Skeletal muscle cell (primary cell): ENCODE measurements around the gene ZNF430.
"Not testable (repeated sequence)": the region's sequence is repeated elsewhere in the genome, so short reads cannot be mapped to it uniquely, and the experiment has no call there.

ENCODE experiments used
- DNase-seq: peaks from one replicate; pipeline ENCODE4 v3.0.0-alpha.2; 2010; ENCODE audit warnings: low read depth
- H3K4me3 ChIP-seq: 2 replicates; pipeline ENCODE4 v1.5.1; 2011; ENCODE audit warnings: low read depth, mild to moderate bottlenecking, control low read depth, low read length, moderate library complexity

Gene ZNF430

DNA sequence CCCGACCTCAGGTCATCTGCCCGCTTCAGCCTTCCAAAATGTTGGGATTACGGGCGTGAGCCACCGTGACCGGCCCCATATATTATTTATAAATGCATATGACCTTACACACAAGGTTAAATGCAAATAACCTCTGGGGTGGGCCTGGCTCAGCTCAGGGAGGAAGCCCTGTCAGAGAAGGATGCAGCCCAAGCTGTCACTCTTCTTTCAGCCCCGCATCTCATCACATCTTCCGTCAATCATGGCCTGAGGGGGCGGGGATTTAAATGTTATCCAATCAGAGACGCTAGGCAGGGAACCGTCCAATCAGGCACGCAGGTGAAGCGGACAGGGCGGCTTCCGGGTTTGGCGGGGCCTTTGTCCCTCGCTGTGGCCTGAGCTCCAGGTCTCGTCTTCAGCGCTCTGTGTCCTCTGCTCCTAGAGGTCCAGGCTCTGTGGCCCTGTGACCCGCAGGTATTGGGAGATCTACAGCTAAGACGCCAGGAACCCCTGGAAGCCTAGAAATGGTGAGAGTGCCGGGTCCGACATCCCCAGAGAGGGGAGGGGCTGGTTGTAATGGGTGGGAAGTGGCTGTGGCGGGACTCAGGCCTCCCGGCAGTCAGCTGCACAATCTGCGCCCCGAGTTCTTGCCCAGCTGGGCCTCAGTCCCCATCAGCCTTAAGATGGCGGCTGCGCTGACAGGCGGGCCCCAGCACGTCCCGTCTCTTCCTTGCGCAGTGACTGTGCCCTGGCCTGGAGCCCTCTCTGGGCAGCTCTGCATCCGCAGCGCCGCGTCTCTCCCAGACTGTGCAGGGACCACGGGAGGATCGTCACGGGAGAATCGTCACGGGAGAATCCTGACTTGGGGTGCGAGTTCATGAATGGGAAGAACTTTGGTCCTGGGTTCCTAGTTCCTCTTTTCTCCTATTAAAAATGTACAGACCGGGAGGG, at the start of gene ZNF430:
ZNF430 (plus strand) TSS at position 360 of the 930 bp plus-strand sequence; CDS start at position 504, 144 bp downstream.
- H3K4me3 ChIP-seq: peak within 1 kb of the TSS; percentile 86
- peak; percentile 70 for DNase-seq

- not testable (repeated sequence) for H3K4me3 ChIP-seq, DNase-seq
Measured at GRCh38 chr19:20992788-20993187, 27.7 kb upstream of the ZNF430 start.

DNA sequence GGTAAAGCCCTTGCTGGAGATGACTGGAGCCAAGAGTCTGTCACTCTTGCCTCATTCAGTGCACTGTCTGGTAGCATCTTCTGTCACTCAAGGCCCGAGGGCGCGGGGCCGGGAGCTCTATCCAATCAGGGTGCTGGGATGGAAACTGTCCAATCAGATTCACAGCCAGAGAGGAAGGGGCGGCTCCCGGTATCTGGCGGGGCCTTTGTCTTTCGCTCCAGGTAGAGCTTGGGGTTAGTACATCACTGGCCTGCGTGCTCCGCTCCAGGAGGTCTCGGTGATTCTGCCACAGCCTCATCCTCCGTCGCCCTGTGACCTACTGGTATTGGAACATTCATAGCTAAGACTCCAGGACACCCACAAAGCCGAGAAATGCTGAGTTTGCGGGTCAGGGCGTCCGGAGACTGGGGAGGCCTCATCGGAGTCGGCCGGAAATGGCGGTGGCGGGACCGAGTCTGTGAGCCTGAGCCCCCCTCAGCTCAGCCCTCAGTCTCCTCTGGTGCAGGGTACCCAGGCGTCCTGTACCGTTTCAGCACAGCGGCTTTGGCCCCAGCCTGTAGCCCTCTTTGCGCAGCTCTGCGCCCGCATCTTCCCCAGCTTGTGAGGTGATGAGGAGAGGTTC, 20.6 kb upstream of the ZNF430 start:
- H3K4me3 ChIP-seq: peak overlapping the region; percentile 52
- DNase-seq: peak; percentile 58

DNA sequence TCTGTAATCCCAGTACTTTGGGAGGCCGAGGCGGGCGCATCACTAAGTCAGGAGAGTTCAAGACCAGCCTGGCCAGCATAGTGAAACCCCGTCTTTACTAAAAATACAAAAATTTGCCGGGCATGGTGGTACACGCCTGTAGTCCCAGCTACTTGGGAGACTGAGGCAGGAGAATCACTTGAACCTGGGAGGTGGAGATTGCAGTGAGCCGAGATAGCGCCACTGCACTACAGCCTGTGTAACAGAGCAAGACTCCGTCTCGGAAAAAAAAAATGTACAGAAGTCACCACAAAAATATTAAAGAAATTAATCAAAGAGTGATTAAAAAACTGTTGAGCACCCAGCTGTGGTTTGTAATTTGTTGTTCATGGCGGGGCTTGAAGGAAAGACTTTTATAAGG, 781 bp downstream of the ZNF430 start:
- H3K4me3 ChIP-seq: peak overlapping the region; percentile 86
- DNase-seq: not testable (repeated sequence)

DNA sequence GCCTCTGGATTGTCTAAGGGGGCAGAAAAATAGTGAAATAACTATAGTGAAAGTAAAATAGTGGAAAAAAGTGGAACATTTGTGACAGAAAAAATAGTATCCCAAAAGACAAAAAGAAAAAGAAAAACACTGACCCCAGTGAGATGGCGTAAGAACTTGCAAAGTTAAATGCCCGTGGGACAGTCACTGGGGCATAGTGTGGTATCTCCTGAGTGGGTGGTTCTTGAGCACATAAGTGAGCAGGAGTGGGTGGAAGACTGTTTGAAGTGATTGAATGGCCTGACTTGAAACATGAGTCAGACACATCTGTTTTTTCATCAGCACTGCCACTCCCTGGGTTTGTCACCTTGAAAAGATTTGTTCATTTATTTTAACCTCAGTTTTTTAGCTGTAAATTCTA, 2.5 kb downstream of the ZNF430 start:
- DNase-seq: peak; percentile 94
- H3K4me3 ChIP-seq: no peak overlapping the region

GRCh38 chr19:21023901-21024300, 3.4 kb downstream of the ZNF430 start:
- DNase-seq: peak; percentile 41
- no peak overlapping the region for H3K4me3 ChIP-seq

DNA sequence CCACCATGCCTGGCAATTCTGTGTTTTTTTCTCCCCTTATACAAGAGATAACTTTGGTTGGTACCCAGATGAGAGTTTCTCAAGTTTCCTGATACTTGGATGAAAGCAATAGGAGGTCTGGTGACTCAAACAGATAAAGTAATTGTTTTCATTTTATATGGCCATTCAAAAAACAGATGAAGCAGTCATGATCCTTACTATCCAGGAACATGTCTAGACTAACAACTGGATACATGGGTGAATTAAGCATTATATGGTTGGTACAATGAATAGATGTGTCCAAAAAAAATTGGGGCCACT, 8.5 kb downstream of the ZNF430 start:
- H3K4me3 ChIP-seq: no peak overlapping the region
- DNase-seq: no peak

GRCh38 chr19:21045028-21045427, 24.6 kb downstream of the ZNF430 start:
- DNase-seq: no peak
- H3K4me3 ChIP-seq: no peak overlapping the region

- no peak overlapping the region for H3K4me3 ChIP-seq
- DNase-seq: no peak
Measured at GRCh38 chr19:21046489-21046888, 26.0 kb downstream of the ZNF430 start.

- no peak for DNase-seq
- H3K4me3 ChIP-seq: no peak overlapping the region
Measured at GRCh38 chr19:21047716-21048115, 27.3 kb downstream of the ZNF430 start.

GRCh38 chr19:21052902-21053301, 32.4 kb downstream of the ZNF430 start:
- DNase-seq: no peak
- H3K4me3 ChIP-seq: no peak overlapping the region

DNA sequence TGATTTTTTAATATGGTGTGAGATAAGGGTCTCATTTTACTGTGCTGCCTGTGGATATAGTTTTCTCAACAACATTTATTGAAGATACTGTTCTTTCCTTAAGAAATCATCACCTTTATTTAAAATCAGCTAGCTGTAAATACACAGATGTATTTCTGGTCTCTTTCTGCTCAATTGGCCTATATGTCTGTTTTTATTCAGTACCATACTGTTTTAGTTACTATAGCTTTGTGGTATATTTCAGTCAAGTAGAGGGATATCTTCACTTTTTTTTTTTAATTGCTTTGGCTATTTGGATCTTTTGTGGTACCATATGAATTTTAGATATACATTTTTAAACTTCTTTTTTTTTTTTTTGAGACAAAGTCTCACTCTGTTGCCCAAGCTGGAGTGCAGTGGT, 44.9 kb downstream of the ZNF430 start:
- H3K4me3 ChIP-seq: no peak overlapping the region

DNA sequence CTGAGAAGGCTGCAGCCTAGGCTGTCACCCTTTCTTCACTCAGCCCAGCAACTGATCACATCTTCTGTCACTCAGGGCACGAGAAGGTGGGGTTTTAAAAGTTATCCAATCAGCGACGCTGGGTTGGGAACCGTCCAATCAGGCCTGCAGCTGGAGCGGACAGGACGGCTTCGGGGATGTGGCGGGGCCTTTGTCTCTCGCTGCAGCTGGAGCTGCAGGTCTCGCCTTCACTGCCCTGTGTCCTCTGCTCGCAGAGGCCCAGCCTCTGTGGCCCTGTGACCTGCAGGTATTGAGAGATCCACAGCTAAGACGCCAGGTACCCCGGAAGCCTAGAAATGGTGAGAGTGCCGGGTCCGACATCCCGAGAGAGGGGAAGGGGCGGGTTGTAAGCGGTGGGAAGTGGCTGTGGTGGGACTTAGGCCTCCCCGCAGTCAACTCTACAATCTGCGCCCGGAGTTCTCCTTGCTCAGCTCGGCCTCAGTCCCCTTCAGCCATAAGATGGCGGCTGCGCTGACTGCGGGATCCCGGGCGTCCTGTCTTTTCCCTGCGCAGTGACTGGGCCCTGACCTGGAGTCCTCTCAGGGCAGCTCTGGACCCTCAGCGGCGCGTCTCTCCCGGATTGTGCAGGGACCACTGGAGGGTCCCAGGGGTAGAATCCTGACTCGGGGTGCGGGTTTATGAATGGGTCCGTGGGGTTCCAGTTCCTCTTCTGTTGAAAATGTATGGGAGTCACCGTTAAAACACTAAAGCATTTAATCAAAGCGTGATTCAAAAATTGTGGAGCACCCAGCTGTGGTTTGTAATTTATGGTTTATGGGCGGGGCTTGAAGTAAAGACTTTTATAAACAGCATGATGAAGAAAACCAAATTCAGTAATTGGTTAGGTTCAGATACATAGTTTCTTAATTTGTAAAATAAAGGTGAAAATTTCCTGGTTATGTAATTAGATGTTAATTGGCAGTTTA, 61.8 kb downstream of the ZNF430 start, which contains the start of gene ZNF714:
ZNF714 (plus strand) TSS at position 193 of the 965 bp plus-strand sequence. CDS start 16,066 bp downstream, outside the sequence.
- peak within 1 kb of the TSS; percentile 78 for H3K4me3 ChIP-seq
- peak; percentile 83 for DNase-seq

More for the DNA sequence above, 44.9 kb downstream of the ZNF430 start:
- DNase-seq: no peak

DNA sequence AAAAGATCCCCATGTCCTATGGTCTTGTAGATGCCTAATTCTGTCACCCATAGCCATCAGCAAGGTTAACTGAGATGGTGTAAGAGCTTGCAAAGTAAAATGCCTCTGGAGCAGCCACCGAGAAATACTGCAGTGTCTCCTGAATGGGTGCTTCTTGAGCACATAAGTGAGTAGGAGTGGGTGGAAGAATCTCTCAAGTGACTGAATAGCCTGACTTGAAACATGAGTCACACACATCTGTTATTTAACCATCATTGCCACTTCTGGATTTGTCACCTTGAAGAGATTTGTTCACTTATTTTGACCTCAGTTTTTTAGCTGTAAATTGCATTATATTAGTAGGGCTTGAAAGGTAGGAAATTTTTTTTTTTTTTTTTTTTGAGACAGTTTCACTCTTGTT, 63.9 kb downstream of the ZNF430 start:
- no peak overlapping the region for H3K4me3 ChIP-seq
- DNase-seq: peak; percentile 52

GRCh38 chr19:21087871-21088270, 67.4 kb downstream of the ZNF430 start:
- no peak for DNase-seq
- H3K4me3 ChIP-seq: no peak overlapping the region

GRCh38 chr19:21092109-21092508, 71.7 kb downstream of the ZNF430 start:
- DNase-seq: peak; percentile 33
- H3K4me3 ChIP-seq: no peak overlapping the region

DNA sequence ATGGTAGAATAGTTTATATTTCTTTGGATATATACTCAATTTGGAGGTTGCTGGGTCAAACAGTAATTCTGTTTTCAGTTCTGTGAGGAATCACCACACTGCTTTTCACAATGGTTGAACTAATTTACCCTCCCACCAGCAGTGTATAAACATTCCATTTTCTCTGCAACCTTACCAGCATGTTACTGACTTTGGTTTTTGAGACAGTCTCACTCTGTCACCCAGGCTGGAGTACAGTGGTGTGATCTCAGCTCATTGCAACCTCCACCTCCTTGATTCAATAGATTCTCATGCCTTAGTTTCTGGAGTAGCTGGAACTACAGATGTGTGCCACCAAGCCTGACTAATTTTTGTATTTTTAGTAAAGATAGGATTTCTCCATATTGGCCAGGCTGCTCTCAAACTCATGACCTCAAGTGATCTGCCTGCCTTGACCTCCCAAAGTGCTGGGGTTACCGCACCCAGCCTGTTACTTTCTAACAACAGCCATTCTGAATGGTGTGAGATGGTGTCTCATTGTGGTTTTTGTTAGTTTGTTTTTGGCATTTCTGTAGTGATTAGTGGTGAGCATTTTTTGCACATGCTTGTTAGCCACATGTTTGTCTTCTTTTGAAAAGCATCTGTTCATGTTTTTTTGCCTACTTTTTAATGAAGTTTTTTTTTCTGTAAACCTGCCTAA, 74.0 kb downstream of the ZNF430 start:
- H3K4me3 ChIP-seq: no peak overlapping the region
- no peak for DNase-seq

- no peak overlapping the region for H3K4me3 ChIP-seq
- DNase-seq: no peak
Measured at GRCh38 chr19:21098291-21098690, 77.8 kb downstream of the ZNF430 start.
